GM21717 (cell line): ENCODE data around the gene HLA-DOB.
"Not testable (repeated sequence)": the region's sequence is repeated elsewhere in the genome, so short reads cannot be mapped to it uniquely, and the experiment has no call there.

Experiments used
- ATAC-seq: cut with Tn5 transposase; IDR thresholded peaks from one replicate; pipeline ENCODE4 v1.9.1; 2021; ENCODE audit warnings: mild to moderate bottlenecking, moderate library complexity; ENCODE audit not compliant: unreplicated experiment

HLA-DOB gene

DNA sequence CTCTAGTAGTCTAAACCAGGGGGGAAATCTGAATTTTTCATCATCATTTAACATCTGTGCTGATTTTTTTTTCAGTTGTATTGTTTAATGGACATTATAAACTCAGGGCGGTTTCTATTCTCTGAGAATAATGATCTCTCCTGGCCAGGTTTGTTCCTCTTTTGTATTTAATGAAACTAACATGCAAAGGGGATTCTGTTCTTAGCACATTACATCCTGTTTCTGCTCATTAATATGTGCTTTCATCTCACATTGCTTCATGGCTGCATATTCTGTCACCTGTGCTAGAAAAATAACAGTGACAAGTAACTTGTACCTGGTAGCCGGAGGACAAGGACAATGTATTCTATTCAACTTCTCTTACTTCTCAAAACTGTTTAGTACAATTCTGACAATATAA, 806 bp downstream of the HLA-DOB start:
- no peak for ATAC-seq

DNA sequence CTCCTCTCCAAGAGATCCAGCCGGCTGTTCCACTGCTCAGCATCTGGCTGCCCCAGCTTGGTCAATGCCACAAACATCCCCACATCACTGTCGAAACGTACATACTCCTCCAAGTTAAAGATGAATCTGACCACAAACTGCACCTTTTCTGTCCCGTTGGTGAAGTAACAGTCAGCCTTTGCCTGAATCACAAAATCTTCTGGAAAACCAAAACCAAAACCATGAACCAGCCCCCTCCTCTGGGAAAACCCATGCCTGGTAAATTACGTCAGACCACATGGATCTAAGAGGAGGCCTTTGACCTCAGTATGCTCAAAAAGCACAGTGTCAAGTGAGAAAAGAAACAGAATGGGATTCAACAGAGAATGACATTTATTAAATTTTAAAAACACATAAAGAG, 1.7 kb downstream of the HLA-DOB start:
- no peak for ATAC-seq

DNA sequence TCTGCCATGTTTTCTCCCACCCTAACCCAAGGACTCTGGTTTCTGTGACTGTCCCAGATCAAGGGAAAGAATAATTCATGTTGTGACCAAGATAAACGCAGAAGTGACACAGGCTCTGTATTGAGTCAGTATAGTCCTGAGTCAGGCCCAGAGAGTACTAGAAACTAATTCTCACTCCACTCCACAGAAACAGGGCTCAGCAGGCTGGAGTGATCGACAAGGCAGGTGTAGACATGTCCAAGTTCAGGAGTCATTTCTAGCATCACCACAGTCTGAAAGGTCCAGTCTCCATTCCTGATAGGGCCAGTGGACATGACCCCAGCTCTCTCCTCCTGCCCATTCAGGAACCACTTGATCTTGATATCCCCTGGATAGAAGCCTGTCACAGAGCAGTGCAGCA, 2.7 kb downstream of the HLA-DOB start:
- no peak for ATAC-seq

DNA sequence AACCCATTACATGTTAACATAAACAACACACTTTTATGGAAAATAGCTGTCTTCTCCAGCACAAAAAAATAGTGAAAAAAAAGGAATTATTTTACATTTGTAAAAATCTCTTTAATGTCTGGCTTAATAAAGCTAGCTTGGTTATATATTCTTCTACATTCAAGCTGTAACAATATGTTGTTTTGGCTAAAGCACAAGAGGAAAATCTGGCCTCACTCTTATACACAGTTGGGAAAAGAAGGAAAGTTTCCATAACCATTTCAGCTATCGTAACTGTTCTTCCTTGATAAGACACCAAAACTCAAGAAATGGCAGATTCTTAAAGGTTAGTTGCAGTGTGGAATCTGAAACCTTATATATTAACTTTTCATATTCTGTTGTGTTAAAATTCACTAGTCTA, 7.6 kb downstream of the HLA-DOB start:
- ATAC-seq, result no peak

DNA sequence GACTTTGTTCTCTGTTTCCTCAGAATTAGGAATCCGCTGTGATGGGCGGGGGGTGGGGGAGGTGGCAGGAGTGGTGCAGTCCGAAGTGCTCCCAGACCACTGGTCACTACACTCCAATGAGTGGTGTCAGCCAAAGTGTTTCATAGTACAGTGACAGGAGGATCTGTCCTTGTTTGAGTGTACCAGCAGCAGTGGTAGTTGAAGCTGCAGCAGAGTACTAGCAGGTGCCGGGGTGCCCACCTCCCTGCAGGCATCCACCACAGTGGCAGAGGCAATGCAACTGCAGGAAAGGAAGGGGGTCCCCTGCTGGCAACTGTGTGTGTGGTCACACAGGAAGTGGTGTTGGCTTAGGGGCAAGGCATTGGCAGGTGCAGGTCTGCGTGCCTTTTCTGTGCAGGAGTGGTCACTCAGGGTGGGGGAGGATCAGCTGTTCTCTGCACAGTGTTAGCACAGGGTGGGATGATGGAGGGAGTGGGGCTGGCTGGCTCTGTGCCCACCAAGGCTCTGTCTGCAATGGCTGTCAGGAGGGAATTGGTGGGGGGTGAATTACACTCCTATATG, 9.7 kb downstream of the HLA-DOB start:
- ATAC-seq, result no peak

DNA sequence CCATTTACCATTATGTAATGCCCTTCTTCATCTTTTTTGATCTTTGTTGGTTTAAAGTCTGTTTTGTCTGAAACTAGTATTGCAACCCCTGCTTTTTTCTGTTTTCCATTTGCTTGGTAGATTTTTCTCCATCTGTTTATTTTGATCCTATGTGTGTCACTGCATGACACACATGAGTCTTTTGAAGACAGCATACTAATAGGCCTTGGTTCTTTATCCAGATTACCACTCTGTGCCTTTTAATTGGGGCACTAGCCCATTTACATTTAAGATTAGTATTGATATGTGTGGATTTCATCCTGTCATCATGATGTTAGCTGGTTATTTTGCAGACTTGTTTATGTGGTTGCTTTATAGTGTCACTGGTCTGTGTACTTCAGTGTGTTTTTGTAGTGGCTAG, 11.4 kb downstream of the HLA-DOB start:
- ATAC-seq, result not testable (repeated sequence)

DNA sequence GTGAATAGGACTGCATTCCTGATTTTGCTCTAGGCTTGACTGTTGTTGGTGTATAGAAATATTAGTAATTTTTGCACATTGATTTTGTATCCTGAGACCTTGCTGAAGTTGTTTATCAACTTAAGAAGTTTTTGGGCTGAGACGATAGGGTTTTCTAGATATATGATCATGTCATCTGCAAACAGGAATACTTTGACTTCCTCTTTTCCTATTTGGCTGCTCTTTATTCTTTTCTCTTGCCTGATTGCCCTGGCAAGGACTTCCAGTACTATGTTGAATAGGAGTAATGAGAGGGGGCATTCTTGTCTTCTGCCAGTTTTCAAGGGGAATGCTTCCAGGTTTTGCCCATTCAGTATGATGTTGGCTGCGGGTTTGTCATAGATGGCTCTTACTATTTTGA, 13.4 kb downstream of the HLA-DOB start:
- ATAC-seq, result no peak

DNA sequence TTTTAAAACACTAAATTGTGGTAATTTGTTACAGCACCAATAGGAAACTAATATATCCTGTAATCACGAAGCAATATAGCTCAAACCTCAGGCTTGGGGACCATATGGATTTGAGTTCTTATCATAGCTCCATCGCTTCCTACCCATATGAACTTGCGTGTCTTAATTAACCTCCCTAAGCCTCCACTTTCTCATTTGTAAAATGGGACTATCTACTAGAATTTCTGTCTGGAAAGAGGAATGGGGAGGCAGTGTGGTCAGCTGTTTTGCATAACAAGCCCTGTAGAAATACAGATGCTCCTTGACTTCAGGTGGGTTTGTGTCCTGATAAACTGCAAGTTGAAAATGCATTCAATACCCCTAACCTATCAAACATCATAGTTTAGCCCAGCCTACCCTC, 17.1 kb downstream of the HLA-DOB start:
- ATAC-seq, result no peak

DNA sequence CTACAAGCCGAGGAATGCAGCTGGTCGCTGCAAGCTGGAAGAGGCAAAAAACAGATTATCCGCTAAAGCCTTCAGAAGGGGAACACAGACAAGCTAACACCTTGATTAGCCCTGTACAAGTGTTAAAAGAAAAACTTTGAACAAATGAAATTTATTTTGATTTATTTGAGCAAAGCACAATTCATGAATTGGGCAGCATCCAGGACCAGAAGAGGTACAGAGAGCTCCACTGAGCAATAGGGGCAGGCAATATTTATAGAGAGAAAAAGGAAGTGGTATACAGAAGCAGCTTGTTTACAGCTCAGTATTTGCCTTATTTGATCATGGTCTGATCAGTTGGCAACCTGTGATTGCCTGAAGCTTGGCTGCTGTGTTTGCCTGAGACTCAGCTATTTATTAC, 17.6 kb downstream of the HLA-DOB start:
- ATAC-seq, result no peak

DNA sequence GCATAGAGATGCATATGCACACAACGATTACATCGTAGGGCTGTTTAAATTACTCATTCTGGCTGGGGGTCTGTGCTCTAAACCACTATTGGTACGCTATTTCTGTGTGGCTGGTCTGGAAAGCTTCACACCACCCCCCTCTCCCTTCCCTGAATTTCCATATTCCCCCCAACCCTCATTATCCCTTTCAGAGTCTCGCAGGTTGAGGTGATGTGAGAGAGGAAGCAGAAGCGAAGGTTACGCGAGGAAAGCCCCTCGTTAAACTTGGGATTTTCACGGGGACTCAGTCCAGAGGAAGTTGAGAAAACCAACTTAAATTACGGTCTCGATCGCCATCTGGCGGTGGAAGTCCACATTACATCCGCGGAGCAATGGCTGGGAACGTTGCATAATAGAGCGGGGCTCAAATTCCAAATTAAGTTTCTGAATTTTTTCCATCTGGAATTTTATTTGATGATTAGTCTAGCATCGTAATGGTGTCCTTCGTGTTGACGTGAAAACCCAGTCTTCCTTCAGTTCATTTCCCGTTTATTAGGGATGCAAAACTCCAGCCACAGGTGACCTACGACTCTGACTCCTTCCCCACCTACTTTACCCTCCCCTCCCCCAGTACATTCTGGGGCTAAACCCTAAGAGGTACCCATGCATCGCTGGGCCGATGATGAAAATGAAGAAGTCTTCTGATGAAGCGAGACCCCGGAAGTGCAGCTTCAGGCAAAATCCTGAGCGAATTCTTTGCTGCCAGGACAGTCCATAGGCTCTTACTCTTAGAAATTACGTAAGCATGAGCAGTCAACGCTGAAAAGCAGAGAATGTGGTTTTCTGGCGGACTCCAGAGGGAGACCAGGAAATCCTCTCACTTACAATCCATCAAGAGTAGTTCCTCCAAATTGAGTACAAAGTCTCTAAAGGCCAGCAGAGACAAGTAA, 19.7 kb downstream of the HLA-DOB start:
- no peak for ATAC-seq

DNA sequence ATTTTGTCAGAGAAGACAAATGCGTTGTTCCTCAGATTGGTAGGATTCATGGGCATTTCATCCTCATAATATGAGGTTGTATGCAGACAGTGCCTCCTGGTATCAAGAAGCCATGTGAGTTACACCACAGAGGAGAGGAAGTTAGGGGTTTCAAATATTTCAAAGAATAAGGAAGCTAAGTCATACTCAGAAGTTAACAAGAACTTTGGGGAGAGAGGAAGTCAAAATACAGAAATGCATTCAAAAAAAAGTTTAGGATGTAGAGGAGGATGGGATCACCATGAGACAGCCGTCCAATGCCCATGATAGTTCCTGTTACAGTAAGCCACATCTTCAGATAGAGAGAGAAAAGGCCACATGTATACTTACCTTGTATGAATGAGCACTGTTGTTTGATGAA, 22.3 kb downstream of the HLA-DOB start:
- ATAC-seq, result no peak

DNA sequence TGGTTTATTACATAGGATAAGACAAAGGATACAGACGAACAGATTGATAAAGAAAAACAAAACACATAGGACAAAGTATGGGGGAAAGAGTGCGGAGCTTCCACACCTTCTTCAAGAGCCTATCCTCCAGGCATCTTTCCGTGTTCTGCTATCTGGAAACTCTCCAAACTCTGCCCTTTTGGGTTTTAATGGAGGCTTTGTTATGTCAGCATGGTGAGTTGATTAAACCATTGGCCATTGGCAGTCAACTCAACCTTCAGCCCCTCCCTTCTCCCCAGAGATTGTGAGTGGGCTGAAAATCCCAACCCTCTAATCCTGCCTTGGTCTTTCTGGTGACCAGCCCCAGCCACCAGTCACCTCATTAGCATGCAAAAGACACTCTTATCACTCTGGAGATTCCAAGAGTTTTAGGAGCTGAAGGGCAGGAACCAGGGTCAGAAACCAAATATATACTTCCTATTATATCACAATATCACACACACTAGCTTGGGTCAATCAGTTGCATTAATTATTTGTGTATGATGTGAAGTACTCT, 23.8 kb downstream of the HLA-DOB start:
- ATAC-seq, result no peak

DNA sequence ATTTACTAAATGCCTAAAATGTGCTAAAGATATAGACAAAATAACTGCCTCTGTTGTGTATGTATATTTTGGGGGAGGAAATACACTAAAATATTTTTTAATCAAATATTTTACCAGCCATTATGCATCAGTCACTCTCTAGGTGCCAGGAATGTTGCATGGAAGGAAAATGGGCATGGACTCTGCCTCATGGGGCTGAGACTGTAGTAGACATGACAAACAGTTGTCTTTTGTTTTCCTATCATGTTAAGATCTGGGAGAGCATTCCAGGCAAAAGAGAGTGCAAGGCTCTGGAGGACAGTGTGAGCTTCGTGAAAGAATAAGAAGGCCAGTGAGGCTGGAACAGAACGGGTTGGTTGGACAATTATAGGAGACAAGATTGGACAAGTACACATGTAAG, 26.5 kb downstream of the HLA-DOB start:
- no peak for ATAC-seq

DNA sequence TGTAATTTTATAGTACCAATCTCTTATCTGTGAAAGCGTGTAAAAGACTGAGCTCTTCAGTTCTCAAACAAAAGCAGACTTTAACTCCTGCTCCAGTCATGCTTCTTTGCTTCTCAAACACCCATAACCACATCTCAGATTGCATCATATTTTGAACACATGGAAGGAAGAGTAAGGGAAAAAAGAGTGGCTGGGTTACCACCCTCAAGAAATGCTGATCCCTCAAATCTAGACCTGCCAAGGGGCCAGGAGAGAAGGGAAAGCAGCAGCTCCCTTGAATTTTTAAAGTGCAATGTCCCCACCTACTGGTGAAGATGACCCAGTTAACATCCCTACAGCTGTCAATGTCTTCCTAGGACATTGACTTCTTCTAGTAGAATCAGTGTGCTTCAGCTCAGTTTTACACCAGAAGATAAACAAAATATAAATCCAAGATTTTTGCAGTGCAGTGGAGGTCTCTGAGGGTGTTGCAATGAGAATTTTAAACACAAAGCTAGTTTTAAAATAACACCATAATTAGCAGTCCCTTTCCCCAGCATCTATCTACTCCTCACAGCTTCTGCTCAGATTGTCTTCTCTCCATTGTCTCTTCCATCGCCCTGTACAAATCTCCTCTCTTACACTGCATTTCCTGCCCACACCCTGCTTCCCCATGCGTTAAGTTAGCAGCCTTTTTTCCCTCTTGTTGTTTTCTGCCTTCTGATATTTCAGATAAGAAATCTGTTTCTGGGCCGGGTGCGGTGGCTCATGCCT, 30.8 kb downstream of the HLA-DOB start:
- no peak for ATAC-seq

DNA sequence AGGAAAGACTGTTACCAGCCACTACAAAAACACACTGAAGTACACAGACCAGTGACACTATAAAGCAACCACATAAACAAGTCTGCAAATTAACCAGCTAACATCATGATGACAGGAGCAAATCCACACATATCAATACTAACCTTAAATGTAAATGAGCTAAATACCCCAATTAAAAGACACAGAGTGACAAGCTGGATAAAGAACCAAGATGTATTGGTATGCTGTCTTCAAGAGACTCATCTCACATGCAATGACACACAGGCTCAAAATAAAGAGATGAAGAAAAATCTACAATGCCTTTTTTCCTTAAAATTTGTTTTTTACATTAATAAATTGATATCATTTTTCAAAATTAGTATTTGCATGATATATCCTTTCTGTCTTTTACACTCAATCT, 33.9 kb downstream of the HLA-DOB start:
- ATAC-seq, result not testable (repeated sequence)

DNA sequence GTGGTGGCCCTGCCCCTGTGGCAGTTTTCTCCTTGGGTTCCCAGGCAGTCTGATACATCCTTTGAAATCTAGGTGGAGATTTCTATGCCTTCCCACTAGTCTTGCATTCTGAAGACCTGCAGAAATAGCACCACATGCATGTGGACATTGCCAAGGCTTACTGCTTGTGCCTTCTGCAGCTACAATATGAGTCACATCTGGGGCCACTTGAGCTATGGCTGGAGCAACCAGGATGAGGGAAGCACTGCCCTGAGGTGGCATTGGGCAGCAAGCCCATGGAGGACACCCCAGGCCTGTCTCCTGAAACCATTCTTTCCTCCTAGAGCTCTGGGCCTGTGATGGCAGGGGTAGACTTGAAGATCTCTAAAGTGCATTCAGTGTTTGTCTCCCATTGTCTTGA, 37.8 kb downstream of the HLA-DOB start:
- no peak for ATAC-seq

DNA sequence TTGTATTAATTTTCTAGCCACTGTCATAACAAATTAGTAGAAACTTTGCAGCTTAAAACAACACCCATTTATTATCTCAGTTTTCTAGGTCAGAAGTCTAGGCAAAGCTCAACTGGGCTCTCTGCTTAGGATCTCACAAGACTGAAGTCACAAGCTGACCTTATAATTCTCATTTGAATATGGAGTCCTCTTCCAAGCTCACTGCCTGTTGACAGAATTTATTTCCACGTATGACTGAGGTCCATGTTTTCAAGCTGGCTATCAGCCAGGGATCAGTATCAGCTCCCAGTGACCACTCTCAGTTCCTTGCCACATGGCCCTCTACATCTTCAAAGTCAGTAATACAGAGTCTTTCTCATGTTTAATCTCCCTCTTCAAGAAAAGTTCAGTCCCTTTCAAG, 41.7 kb downstream of the HLA-DOB start:
- ATAC-seq, result no peak

DNA sequence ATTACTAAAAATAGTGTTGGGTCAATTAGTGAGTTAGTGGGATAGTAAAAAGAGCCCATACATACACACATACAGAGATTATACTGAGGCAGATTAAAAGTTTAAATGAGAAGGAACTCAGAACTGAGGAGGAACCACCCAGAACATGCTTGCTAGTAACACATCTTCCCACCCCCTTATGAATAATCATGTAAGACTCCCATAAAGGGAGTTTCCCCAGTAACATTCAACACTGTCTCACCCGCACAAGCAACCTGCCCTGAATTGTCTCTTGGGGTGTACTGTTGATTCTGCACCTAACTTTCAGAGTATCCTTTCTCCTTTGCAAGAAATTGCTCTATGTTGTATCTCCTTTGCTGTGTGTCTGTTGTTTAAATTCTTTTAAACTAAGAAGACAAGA, 42.4 kb downstream of the HLA-DOB start:
- ATAC-seq, result no peak

DNA sequence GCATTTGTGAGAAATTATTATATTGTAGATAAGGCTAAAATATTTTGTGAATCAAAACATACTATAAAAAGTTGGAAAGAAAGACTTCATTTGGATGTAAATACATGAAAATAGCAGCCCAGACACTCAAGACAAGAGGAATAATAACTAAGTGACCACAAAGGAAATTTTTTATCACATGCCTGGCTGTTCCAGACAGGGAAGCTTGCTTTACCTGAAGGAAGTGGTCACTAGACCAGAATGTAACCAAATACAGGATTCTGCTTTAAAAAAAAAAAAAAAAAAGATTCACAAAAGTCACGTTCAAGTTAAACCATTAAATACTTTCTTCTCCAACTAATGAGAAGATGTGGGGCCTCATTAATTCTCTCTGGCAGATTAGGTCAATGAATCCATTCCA, 44.1 kb downstream of the HLA-DOB start:
- no peak for ATAC-seq

DNA sequence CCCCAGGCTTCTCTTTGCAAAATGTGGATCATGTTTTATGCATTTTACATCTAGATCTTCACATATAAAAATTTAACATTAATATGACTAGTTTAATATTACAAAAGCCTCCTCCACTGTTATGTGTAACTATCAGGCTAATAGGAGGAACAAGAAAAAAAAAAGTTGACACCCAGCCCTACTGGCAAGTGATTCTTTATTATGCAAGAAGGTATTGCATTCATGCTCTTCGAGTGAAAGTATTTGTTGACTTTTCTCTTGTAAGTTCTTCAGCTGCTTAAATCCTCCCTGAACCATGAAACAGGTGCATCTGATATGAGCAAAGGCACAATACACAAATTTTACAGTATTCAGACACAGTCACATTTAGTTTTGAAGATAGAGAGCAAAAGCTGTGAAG, 52.8 kb downstream of the HLA-DOB start:
- no peak for ATAC-seq

DNA sequence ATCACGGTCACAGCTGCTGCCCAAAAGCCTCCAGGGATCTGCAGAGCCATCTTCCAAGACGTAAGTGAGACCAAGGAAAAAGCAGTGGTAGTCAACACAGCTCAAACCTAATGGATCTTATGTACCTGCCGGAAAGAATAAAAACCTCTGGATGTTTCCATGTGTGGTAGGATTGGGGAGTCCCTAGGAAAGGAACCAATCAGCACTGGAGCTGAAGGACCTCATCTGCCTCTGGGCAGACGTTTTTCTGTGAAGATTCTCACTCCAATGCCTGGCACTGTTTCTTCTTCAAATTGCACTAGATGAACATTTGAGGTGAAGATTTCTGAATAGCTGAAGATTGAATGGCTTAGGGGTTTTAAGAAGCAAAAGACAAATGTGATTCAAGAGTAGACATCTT, 53.4 kb downstream of the HLA-DOB start, which contains the start of gene HLA-DQB2:
Gene HLA-DQB2 (minus strand): TSS at position 112 of the 400 bp plus-strand sequence. CDS start 62 bp downstream, at position 50.
- no peak for ATAC-seq
